ENCODE measurements around the gene DPH7.
"Not testable (repeated sequence)": the region's sequence is repeated elsewhere in the genome, so short reads cannot be mapped to it uniquely, and the experiment has no call there.

The DPH7 gene

GRCh38 chr9:137564134-137564533, 14.6 kb downstream of the DPH7 start:
- no peak for DNase-seq (ENCODE audit: low spot score)
- no peak for TF ChIP-seq CTCF (IDR thresholded peaks at IDR 0.05; ENCODE audit: extremely low read depth, missing control alignments)

- no peak for DNase-seq (ENCODE audit: low spot score)
- no peak for TF ChIP-seq CTCF (IDR thresholded peaks at IDR 0.05; ENCODE audit: extremely low read depth, missing control alignments)
These were observed 20.6 kb downstream of the DPH7 start for GRCh38 chr9:137558127-137558526.

- no peak for TF ChIP-seq CTCF (IDR thresholded peaks at IDR 0.05; ENCODE audit: extremely low read depth, missing control alignments)
- no peak for DNase-seq (ENCODE audit: low spot score)
These were observed 22.5 kb downstream of the DPH7 start for GRCh38 chr9:137556069-137556838.

- DNase-seq (ENCODE audit: low spot score), result no peak
- TF ChIP-seq CTCF (IDR thresholded peaks at IDR 0.05; ENCODE audit: extremely low read depth, missing control alignments), result no peak
These were observed 23.5 kb downstream of the DPH7 start for GRCh38 chr9:137555179-137555578.

GRCh38 chr9:137554349-137554748, 24.4 kb downstream of the DPH7 start:
- TF ChIP-seq CTCF (IDR thresholded peaks at IDR 0.05; ENCODE audit: extremely low read depth, missing control alignments), result no peak
- DNase-seq (ENCODE audit: low spot score), result no peak

- DNase-seq (ENCODE audit: low spot score), result not testable (repeated sequence)
These were observed 25.1 kb downstream of the DPH7 start for GRCh38 chr9:137553654-137554053.

- no peak for TF ChIP-seq CTCF (IDR thresholded peaks at IDR 0.05; ENCODE audit: extremely low read depth, missing control alignments)
- DNase-seq (ENCODE audit: low spot score), result no peak
These were observed 26.5 kb downstream of the DPH7 start for GRCh38 chr9:137552022-137552768.
